GM18520 (cell line): ENCODE results near the gene TSHZ1.
A peak's percentile ranks its signal among the peaks of the same experiment; 100 is the strongest.

Experiments used
- ATAC-seq: cut with Tn5 transposase; IDR thresholded peaks from one replicate; pipeline ENCODE4 v1.9.1; 2021; ENCODE audit not compliant: unreplicated experiment

TSHZ1 gene, protein sequence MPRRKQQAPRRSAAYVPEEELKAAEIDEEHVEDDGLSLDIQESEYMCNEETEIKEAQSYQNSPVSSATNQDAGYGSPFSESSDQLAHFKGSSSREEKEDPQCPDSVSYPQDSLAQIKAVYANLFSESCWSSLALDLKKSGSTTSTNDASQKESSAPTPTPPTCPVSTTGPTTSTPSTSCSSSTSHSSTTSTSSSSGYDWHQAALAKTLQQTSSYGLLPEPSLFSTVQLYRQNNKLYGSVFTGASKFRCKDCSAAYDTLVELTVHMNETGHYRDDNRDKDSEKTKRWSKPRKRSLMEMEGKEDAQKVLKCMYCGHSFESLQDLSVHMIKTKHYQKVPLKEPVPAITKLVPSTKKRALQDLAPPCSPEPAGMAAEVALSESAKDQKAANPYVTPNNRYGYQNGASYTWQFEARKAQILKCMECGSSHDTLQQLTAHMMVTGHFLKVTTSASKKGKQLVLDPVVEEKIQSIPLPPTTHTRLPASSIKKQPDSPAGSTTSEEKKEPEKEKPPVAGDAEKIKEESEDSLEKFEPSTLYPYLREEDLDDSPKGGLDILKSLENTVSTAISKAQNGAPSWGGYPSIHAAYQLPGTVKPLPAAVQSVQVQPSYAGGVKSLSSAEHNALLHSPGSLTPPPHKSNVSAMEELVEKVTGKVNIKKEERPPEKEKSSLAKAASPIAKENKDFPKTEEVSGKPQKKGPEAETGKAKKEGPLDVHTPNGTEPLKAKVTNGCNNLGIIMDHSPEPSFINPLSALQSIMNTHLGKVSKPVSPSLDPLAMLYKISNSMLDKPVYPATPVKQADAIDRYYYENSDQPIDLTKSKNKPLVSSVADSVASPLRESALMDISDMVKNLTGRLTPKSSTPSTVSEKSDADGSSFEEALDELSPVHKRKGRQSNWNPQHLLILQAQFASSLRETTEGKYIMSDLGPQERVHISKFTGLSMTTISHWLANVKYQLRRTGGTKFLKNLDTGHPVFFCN (N-terminal part only)

DNA sequence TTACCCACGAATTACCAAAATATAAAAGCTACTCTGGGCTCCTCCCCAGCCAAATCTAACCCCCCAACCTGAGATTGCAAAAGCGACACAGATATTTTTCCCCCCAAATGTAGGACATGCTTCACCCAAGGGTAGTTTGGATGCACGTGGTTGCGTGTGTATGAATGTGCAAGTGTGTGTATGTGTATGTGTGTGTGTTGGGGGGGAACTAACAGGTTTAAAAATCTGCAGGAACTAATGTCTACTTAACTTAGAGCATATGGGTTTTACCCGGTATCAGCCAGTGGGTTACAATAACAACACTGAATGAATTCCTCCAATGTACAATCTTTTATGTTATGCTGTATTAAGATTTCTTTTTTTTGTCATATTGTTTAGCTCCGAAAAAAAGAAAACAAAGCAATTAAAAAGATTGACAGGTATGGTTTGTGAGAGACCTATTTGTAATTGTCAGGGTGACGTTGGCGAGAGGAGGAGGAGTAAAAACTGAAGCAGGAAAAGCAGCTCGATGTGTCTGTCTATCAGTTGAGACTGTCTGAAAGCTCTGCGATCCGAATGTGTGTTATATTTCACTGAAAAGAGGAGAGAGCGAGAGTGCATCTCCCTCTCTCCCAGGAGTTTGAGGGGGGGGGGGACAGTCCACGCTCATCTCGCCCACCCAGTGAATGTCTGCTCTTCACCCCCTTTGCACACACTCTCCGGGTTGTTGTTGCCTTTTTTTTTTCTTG, at the start of gene TSHZ1:
Gene TSHZ1 (plus strand): TSS at position 524 of the 728 bp plus-strand sequence. CDS start 1,080 bp downstream, outside the sequence.
- peak; percentile 32 for ATAC-seq

DNA sequence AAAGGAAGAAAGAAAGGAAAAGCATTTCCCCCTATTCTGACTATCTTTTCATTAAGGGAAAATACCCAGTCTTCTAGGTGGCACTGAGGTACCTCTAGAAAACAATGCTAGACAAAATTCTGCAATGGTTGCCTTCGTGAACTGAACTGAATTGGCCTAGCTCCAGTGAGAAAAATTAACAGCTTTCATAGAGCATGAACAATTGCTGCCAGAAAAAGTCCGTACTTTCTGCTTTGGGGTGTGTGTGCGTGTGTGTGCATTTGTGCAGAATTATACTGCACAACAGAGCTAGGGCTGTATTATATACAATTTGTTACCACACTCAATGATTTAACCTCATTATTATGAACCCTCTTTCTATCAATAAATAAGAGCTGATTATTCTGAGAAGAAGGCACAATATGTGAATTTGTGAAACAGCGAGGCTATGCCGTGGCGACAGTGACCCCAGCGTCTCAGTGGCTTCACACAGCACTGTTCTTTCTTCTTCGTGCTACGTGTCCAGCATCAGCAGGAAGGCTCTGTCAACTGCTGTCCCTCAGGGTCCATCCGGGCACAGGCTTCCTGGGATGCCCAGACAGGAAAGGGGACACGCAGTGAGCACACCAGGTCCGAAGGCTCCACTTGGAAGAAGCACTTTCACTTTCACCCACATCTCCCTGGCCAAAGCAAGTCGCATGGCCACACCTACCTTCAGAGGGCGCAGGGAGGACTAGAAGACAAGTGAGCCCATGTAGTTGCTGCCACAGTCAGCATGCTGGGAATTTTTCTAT, 49.2 kb upstream of the TSHZ1 start:
- no peak for ATAC-seq

DNA sequence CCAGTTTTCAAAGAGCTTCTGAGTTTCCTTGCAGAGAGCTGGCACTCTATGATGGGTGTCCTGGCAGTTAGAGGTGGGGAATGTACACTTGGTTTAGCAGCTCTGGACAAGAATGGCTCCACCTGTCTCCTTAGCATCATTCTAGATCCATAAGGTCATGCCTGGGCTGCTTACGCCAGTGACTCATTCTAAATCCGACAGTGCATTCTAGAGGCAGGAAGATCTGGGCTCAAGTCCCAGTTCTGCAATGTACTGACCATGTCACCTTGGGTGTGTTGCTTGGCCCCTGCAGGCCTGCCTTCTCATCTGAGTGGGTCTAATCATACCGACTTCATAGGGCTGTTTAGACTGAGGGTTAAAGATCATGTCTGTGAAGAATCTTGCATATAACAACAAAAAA, 48.1 kb upstream of the TSHZ1 start:
- ATAC-seq = no peak

DNA sequence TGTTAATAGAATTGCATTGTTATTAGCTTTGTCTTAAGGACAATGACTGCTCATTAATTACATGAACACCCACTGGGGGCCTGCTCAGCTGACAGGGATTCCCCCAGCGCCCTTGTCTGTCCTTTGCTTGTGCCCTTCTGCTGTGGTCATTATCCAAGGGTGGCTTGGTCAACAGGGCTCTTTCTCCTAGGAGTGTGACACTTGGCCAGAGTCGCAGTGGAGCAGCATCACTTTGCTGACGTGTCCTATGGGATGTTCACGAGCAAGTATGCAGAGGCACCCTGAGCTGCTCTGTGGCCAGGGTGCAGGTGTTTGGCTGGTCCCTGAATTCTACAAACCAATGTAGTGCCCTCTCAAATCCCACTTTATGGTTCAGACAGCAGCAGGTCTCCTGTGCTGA, 47.6 kb upstream of the TSHZ1 start:
- no peak for ATAC-seq

DNA sequence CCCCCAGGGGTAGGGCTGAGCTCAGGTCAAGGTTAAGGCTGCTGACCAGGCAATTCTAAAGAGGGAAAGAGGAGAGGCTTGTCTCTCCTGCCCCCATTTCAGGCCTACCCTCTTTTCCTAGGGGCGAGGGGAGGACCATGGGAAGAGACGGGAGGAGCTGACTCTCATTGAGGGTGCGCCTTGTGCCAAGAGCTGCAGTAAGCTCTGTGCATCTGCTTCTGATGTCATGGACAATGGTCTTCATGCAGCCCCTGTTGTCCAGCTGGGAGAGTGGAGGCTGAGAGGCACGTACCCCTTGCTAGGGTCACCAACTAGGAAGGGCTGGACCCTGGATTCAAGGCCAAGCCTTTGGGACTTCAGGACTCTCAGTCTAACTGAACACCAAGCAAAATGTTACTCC, 46.9 kb upstream of the TSHZ1 start:
- ATAC-seq = no peak

DNA sequence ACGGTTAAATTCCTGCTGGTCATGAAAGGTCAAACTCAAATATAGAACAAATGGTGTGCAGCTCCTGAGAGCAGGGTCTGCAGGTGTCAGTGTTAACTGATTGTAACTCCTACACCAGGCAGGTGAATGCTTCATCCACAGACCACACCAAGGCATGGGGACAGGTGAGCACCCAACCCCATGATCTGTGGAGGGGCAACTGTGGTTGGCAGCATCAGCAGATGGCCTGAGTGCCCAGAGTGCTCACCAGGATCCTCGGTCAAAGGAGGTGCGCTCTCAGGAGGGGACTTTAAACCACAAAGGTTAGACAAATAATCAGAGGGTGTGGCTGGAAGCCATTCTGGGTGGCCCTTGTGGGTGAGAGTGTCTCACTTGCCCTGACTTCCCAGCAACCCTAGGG, 46.1 kb upstream of the TSHZ1 start:
- ATAC-seq = no peak

DNA sequence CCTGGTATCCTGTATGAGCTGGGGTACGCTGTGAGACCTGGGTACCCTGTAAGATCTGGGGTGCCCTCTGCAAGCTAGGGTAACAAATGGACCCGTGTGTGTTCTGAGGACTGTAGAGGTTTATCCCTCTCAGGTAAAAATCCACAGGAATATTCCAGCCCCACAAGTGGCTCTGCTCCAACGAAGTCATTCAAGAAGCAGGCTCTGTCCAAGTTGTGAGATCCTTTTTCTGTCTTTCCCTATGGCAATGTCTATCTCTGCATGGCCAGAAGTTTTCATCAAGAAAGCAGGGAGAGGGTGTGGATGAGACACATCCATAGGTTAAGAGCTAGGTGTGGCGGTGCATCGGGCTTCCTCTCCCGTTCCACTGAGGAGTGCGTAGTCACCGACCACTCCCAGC, 44.7 kb upstream of the TSHZ1 start:
- ATAC-seq = no peak

DNA sequence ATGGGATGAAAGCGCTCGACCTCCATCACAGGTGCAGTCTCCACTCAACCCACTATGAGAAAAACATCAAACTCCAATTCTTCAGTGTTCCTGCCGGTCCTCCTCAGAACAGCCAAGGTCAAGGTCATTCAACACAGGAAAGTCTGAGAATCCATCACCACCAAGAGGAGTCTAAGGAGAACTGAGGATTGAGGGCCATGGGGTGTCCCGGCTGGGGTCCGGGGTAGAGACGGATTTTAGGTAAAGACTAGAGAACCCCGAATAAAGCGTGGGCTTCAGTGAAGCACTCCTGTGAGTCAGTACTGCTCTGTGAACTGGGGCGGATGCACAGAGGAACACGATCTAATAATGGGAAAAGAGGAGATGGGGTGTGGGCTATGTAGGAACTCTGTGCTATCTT, 43.5 kb upstream of the TSHZ1 start:
- ATAC-seq = no peak

DNA sequence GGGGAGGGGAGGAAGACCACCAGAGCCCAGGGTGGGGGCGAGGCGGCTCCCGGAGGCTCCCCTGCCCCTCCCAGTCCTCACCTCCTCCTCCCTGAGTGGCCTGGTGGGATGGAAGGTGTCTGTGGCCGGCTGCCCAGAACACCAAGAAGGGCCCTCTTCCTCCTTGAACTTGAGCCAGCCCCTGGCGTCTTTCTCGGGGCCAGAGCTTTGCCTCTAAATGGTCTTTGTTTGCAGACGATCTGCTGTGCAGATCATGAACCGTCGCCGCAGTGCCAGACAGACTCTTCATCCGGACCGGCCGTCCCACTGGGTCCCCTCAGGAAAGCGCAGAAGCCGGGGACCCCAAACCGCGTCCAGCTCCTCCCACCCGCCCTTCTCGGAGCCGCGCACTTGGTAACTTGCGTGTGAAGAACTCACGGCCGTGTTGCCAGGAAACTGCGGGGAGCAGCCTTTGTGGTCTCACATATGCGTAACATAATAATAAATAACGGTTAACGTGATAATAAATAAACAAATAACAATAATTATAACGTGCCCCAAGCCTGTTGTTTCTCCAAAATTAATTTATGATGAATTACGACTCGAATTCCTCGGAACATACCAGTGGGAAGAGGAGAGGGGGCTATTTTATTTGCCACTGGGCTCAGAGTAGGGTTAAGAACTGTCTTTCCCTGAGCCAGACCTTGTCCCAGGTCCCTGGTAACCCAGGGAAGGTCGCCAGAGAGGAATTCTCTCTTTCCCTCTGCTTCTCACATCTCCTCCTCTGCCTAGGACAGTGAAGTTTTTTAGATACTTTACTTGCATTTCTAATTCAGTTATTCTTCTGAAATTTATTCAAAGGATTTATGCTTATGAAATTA, 42.6 kb upstream of the TSHZ1 start:
- ATAC-seq = no peak

DNA sequence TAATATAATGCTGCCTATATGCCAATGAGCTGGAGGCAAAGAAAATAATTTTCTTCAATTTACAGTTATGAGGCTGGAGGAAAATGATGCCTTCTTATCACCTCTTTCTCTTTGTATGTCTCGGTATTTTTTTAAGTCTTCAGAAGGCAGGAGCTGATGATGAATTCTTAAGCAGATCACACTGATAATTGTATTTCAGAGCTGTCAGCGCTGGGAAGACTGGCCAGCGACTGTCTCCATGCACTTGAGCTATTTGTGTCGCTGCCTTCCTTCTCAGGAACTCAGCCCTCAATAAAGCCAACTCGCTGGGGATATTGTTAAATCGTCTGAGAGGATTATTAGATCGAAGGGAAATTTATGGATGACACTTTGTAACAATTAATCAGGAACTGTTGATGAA, 42.0 kb upstream of the TSHZ1 start:
- ATAC-seq = no peak

DNA sequence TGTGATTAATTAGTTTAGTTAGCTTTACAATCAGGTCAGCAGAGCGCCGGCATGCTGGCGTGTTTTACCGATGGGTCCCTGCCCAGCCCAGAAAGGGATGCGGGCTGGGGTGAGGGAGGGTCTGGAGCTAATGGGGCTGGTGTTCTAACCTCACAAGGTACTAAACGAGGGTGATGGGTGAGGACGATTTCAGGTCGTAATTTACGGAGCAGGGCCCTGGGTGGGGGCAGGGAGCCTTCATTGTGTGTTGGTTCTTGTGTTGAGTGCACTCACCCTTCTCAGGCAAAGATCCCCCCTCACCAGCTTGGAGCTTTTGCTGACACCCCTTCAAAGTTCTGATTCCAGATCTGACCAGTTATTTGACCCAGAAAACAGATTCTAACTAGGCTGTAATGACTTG, 41.2 kb upstream of the TSHZ1 start:
- no peak for ATAC-seq

DNA sequence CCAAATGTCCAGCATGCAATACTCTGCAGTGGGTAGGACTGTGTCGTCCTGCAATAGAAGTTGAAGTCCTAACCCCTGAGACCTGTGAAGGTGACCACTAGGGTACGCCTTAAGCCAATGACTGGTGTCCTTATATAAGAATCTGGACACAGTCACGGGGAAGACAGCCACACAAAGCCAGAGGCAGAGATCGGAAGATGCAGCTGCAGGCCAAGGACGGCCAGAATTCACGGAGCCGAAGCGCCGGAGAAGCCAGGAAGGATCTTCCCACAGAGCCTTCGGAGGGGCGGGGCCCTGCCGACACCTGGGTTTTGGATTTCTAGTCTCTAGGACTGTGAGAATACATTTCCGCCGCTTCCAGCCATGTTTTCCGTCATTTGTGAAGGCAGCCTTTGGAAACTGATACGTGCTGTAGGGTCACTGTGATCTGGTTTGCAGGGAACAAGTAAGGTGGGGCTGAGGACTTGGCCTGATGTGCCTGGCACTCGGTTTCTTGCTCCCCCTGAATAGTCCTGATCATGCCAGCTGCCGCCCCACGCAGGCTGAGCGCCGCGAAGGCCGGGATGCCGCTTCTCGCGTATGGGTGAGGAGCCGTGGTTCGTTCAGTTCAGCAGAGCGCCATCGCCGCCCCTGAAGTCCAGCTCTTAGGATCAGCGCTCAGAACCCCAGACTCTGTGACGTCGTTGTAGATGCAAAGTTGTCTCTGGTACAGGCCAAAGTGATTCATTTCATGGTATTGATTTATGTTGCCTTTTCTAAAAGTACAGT, 40.4 kb upstream of the TSHZ1 start:
- ATAC-seq = no peak

DNA sequence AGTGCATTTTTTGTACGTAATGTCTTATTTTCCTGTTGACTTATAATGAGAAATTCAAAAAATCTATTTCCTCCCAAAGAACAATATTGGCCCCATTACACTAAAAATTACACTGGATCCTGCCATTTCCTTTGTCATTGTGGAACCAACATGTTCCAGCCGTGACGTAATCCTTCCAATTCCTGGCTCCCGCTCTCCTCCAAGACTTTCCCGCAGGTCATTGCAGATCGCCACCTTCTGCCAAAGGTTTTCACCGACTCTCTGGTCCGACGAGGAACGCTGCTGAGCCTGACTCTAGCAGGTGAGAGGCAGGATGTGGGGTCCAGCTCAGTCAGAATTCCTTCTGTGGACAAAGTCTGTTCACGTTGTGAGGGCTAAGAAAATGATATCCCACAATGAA, 39.7 kb upstream of the TSHZ1 start:
- no peak for ATAC-seq

DNA sequence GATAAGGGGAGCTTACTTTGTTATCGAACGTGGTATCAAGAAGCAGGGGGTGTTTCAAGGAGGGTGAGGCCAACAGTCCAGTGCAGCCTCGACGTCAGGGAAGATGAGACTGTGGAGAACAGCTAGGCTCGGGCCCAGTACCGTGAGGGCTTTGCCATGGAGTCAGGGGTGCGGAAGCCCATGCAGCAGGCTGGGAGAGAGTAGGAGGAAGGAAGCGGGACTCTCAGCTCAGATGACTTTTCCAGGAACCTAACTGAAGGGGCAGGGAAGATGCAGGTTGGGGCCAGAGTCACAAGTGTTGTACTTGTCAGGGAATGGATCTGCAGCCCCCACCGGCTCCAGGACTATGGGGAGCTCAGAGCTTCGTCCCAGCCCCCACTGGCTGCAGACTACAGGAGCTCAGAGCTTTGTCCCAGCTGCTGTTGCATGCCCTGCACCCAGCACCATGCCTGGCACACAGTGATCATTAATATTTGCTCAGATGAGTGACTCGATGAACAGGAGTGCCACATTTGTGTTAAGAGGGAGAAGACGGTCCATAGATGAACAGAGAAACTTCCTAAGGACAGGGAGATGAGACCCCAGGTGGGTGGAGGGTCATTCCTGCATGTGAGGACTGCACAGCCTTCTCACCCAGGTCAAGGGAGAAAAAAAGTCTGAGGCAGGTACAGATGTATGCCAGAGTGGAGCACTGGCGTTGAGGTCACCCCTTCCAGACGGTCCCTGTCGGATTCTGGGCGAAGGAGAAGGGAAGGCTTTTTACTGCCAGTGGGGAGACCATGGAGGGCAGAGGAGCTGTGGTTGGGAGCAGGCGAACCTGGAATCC, 38.1 kb upstream of the TSHZ1 start:
- peak; percentile 10 for ATAC-seq

DNA sequence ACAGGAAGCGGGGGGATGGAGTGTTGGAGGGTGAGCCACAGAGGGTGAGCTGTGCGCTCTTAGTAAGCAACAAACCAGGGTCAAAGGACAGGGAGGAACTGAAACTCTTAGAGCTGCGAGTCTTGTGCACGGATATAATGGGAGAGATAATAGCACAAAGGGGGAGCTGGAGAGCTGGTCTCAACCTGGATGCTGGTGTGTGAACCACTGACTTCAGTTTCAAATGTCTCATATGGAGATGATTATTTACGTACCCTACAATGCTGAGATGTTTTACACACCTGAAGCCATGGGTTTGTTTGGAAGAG, 37.5 kb upstream of the TSHZ1 start:
- peak; percentile 99 for ATAC-seq

DNA sequence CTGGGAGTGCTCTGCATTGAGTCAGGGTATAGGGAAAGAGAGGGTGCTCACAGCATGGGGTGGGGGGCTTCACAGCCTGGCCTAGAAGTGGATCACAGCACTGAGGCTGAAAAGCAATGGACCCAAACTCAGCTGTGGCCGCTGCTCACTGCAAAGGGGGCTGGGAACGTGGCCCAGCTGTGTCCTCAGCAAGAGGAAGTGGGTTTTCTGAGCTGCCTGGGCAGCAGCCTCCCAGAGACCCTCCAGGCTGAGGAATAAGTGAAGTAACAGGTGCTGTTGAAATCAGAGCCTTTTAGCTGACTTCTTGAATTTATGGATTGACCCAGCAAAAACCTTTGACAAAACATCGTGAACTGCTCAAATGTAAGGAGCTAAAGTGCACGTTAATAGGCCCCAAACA, 36.9 kb upstream of the TSHZ1 start:
- ATAC-seq = no peak

DNA sequence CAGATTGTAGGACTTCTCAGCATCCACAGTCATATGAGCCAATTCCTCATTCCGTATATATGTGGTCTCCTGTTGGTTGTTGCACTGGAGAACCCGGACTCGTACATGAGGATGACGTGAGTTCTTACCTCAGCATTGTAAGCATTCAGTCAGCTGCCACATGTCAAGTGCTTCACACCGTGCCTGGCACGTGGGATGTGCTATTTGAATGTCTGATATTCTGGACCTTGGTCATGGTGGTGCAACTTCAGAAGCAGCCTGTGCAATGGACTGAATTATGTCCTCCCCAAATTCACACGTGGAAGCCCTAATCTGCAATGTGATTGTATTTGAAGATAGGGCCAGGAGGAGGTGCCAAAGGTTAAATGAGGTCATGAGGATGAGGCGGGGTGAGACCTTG, 33.7 kb upstream of the TSHZ1 start:
- ATAC-seq = no peak

DNA sequence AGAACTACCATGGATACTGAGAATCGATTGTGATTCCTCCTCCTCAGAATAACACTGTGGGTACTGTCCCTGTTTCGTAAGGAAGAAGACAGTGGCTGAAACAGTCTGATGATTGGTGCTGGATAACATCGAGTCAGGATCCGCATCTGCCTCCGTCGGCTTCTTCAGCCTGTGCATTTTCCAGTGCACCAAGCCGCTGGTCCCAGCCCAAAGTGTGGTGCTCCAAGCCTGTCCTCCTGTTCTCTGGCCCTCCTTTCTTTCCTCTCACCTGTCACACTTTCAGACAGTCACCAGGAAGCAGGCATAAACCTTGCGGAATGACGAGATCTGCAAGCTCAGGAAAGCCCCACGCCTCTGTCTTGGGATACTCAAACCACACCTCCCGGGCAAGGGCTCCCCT, 32.2 kb upstream of the TSHZ1 start:
- no peak for ATAC-seq
